ENCODE results near the gene EFCAB6. TPM values are rescaled to one million over a fixed set of nuclear protein-coding genes. Genes with fewer than 3 reads are reported as not detected.

EFCAB6 gene
- total and polyA plus RNA-seq, 9 of the 15 experiments (the other 6 are each of a cell fraction or from before 2014, with no cell fraction given) = 0.06 TPM; not detected in 8

DNA sequence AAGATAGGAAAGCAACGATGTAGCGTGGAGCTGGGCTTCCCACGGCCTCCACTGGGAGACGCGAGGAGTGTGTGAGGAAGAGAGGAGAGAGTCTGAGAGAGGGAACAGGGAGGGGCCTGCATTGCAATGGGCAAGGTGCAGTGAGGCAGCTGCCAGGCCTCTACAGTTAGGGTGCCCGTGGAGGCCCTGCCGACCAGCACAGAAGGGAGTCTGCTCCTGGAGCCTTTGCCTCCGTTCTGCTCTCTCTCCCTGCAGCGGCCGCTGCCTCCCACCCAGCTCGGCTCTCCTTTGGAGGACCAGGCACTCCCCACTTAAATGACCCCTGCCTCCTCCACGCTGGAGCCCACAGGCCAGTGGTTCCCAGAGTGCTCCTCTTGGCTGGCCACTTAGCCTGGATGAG, 181.7 kb downstream of the EFCAB6 start:
- ChIA-PET CTCF (ENCODE audit: low intra/inter-chr PET ratio) (no interaction called here), POLR2A (no interaction called here)
- Histone ChIP-seq H2AFZ (ENCODE audit: low read depth, low read length) (no peak overlapping the region), H3K4me2 (ENCODE audit: insufficient read depth, low read length) (no peak overlapping the region), H3K9me3 (replicated peaks; ENCODE audit: control insufficient read depth, insufficient read depth, low read depth, low read length) (no peaks in the 10 kb centered on the region), H3K9ac (ENCODE audit: insufficient read depth in 1 of 2, low read depth in 2 of 2, low read length in 2 of 2) (no peak overlapping the region), H3K27ac (ENCODE audit: extremely low read depth, low read depth, low read length) (no peak overlapping the region), H3K36me3 (ENCODE audit: control insufficient read depth, insufficient read depth, low read length) (no peaks in the 10 kb centered on the region), H3K9me1 (ENCODE audit: control insufficient read depth, insufficient read depth, low read length) (no peaks in the 10 kb centered on the region), H3K27me3 (ENCODE audit: control insufficient read depth in 2 of 2, insufficient read depth in 2 of 2, low read length in 2 of 2) (peaks cover 0 to 18% of the 10 kb centered on the region in 2 experiments; a peak in 2 of 5 replicates), H4K20me1 (replicated peaks; ENCODE audit: control insufficient read depth, insufficient read depth, low read length) (no peaks in the 10 kb centered on the region), H3K4me3 (no peak overlapping the region), H3K4me1 (replicated peaks in 1 of 2; ENCODE audit: control insufficient read depth in 2 of 2, insufficient read depth in 2 of 2, low read length in 2 of 2) (no peaks in the 10 kb centered on the region), H3K79me2 (ENCODE audit: control insufficient read depth, insufficient read depth, low read length) (no peaks in the 10 kb centered on the region)
- no TSS peak for BruUV-seq (replicated peaks)
- FAIRE-seq (no peak), ATAC-seq (no peak), DNase-seq (ENCODE audit: extremely low read depth in 1 of 4, low spot score in 3 of 4) (no peak)
- in situ Hi-C loops (cut with MboI) (no loop called here), intact Hi-C loops (cut with micrococcal nuclease) (no loop called here)
- WGBS (ENCODE audit: insufficient coverage, low coverage, missing lambda C conversion rate) = 1% methylated on average over 10 of the region's 12 CpGs
- TF ChIP-seq ID3 (CRISPR knock-in tag; IDR thresholded peaks at IDR 0.05) = no peak
- TF ChIP-seq ID3 (tag; IDR thresholded peaks at IDR 0.05) = no peak
- TF ChIP-seq ZBED1 (IDR thresholded peaks at IDR 0.05) = no peak
- TF ChIP-seq ZNF384 (IDR thresholded peaks at IDR 0.05; ENCODE audit: low read depth, low read length) = no peak
- no peak for TF ChIP-seq TEAD2 (tag; IDR thresholded peaks at IDR 0.05)
- no peak for TF ChIP-seq ZNF740 (CRISPR knock-in tag; IDR thresholded peaks at IDR 0.05)
- no peak for TF ChIP-seq ZNF740 (tag; IDR thresholded peaks at IDR 0.05)
- TF ChIP-seq XRCC5 (IDR thresholded peaks at IDR 0.05; ENCODE audit: low read depth, low read length) = no peak
- TF ChIP-seq RCOR1 (IDR thresholded peaks at IDR 0.05; ENCODE audit: borderline replicate concordance in 1 of 2, low read depth in 2 of 2, low read length in 2 of 2) = no peak
- TF ChIP-seq JUND (IDR thresholded peaks at IDR 0.05; ENCODE audit: borderline replicate concordance, low read depth, low read length) = no peak
- TF ChIP-seq JUND (tag; IDR thresholded peaks at IDR 0.05; ENCODE audit: borderline replicate concordance, low read depth, low read length) = no peak
- no peak for TF ChIP-seq HDAC6 (IDR thresholded peaks at IDR 0.05; ENCODE audit: low read depth, low read length)
- TF ChIP-seq ZNF444 (CRISPR knock-in tag; IDR thresholded peaks at IDR 0.05) = no peak
- TF ChIP-seq SIX5 (IDR thresholded peaks at IDR 0.05; ENCODE audit: borderline replicate concordance in 1 of 2, insufficient read depth in 1 of 2, low read depth in 1 of 2, low read length in 2 of 2) = no peak
- no peak for TF ChIP-seq HNRNPUL1 (IDR thresholded peaks at IDR 0.05; ENCODE audit: low read length)
- TF ChIP-seq ZNF584 (CRISPR knock-in tag; IDR thresholded peaks at IDR 0.05; ENCODE audit: low read depth) = no peak
- TF ChIP-seq ZFP30 (CRISPR knock-in tag; IDR thresholded peaks at IDR 0.05; ENCODE audit: borderline replicate concordance) = no peak
- no peak for TF ChIP-seq ZSCAN32 (CRISPR knock-in tag; IDR thresholded peaks at IDR 0.05)
- TF ChIP-seq ZNF140 (CRISPR knock-in tag; IDR thresholded peaks at IDR 0.05) = no peak

Measured in K562 (cell line).